Endothelial cell of umbilical vein (primary cell): ENCODE measurements around the gene COL20A1.

Experiments used
- EZH2 ChIP-seq: IDR thresholded peaks from 2 replicates; pipeline ENCODE4 v1.6.1; 2012; ENCODE audit warnings: borderline replicate concordance, low read depth, mild to moderate bottlenecking, moderate library complexity, low read length, inconsistent platforms; ENCODE audit not compliant: severe bottlenecking
- FOS ChIP-seq: IDR thresholded peaks from 2 replicates; pipeline ENCODE4 v1.6.1; 2011; ENCODE audit warnings: mild to moderate bottlenecking, low read length, moderate library complexity, borderline replicate concordance; ENCODE audit not compliant: insufficient read depth
- JUN ChIP-seq: IDR thresholded peaks from 2 replicates; pipeline ENCODE4 v1.6.1; 2011; ENCODE audit warnings: borderline replicate concordance, low read depth; ENCODE audit not compliant: insufficient read length, insufficient read depth
- MAX ChIP-seq: IDR thresholded peaks from 2 replicates; pipeline ENCODE4 v1.6.1; 2011; ENCODE audit not compliant: insufficient read depth, insufficient read length
- MYC ChIP-seq: IDR thresholded peaks from one replicate; pipeline ENCODE4 v1.6.1; 2011; ENCODE audit warnings: mild to moderate bottlenecking, low read depth, low read length
- POLR2A ChIP-seq: IDR thresholded peaks from 2 replicates; pipeline ENCODE4 v1.6.1; 2012; ENCODE audit warnings: low read depth, mild to moderate bottlenecking, control low read depth, low read length
- POLR2AphosphoS5 ChIP-seq: IDR thresholded peaks from 2 replicates; pipeline ENCODE4 v1.6.1; 2012; ENCODE audit warnings: low read depth, mild to moderate bottlenecking, control low read depth, low read length, moderate library complexity; ENCODE audit not compliant: insufficient read depth
- TF ChIP-seq, protein P1 (sequence below), 2 donors: IDR thresholded peaks; 1 replicate in 1 of 2; 2 replicates in 1 of 2; pipeline ENCODE4 v1.5.1; 2011; ENCODE audit warnings: low read length in 2 of 2, mild to moderate bottlenecking in 2 of 2, moderate library complexity in 2 of 2, control low read depth in 1 of 2, inconsistent platforms in 1 of 2, low read depth in 1 of 2; ENCODE audit not compliant: insufficient read depth in 1 of 2; ENCODE audit errors: extremely low read depth in 1 of 2

GRCh38 chr20:63372971-63373885 lies 80.2 kb downstream of the COL20A1 start:
- TF ChIP-seq, protein P1, sequence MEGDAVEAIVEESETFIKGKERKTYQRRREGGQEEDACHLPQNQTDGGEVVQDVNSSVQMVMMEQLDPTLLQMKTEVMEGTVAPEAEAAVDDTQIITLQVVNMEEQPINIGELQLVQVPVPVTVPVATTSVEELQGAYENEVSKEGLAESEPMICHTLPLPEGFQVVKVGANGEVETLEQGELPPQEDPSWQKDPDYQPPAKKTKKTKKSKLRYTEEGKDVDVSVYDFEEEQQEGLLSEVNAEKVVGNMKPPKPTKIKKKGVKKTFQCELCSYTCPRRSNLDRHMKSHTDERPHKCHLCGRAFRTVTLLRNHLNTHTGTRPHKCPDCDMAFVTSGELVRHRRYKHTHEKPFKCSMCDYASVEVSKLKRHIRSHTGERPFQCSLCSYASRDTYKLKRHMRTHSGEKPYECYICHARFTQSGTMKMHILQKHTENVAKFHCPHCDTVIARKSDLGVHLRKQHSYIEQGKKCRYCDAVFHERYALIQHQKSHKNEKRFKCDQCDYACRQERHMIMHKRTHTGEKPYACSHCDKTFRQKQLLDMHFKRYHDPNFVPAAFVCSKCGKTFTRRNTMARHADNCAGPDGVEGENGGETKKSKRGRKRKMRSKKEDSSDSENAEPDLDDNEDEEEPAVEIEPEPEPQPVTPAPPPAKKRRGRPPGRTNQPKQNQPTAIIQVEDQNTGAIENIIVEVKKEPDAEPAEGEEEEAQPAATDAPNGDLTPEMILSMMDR (IDR thresholded peaks at IDR 0.05; ENCODE audit: extremely low read depth in 1 of 2, insufficient read depth in 1 of 2, low read depth in 1 of 2, low read length in 2 of 2), result no peak
- no peak for TF ChIP-seq POLR2AphosphoS5
- TF ChIP-seq POLR2A, result no peak
- TF ChIP-seq MAX, result no peak
- TF ChIP-seq EZH2, result no peak
- no peak for TF ChIP-seq JUN
- TF ChIP-seq MYC, result no peak
- TF ChIP-seq FOS, result no peak
